Gastrocnemius medialis (tissue), 4 donors: ENCODE measurements around the gene PPP1R2C.

Experiments
- CTCF ChIP-seq, 5 experiments: fragments of 450-650 bp in 3 of 5; fragments of 200-600 bp in 2 of 5; sonication (generic) in 2 of 5; IDR thresholded peaks in 4 of 5; conservative IDR thresholded peaks in 1 of 5; 1 replicate in 4 of 5; 2 replicates in 1 of 5; pipeline ENCODE4 v1.5.1; 2016 to 2019; ENCODE audit warnings: antibody characterized with exemption in 5 of 5, mild to moderate bottlenecking in 3 of 5, moderate library complexity in 3 of 5
- POLR2A ChIP-seq, 2 donors: fragments of 450-650 bp; IDR thresholded peaks; one replicate each; pipeline ENCODE4 v1.6.1; 2017; ENCODE audit warnings: antibody characterized with exemption in 2 of 2, mild to moderate bottlenecking in 2 of 2, moderate library complexity in 2 of 2

- no peak for TF ChIP-seq POLR2A (IDR thresholded peaks at IDR 0.05)
- TF ChIP-seq CTCF (IDR thresholded peaks at IDR 0.05 in 4 of 5, conservative IDR thresholded peaks at IDR 0.05 in 1 of 5), result no peak
Measured at GRCh38 chrX:42825201-42825600, 47.2 kb upstream of the PPP1R2C start.
